ENCODE data around the gene SPAG7. TPM values are rescaled to one million over a fixed set of nuclear protein-coding genes. Genes with fewer than 3 reads are reported as not detected.

Gene SPAG7
- total RNA-seq, 1 donor from 2014 or later, result 40.7 TPM

GRCh38 chr17:4974115-4974670 lies 6.6 kb upstream of the SPAG7 start:
- DNase-seq, result no peak

GRCh38 chr17:4973256-4974114 lies 5.9 kb upstream of the SPAG7 start:
- DNase-seq, result no peak

- DNase-seq, result no peak
These were observed 5.1 kb upstream of the SPAG7 start for GRCh38 chr17:4972752-4973151.

- no peak for DNase-seq
These were observed 4.7 kb upstream of the SPAG7 start for GRCh38 chr17:4972322-4972721.

GRCh38 chr17:4971826-4972225 lies 4.2 kb upstream of the SPAG7 start:
- DNase-seq, result no peak

- no peak for DNase-seq
These were observed 2.7 kb upstream of the SPAG7 start for GRCh38 chr17:4970273-4970672.

GRCh38 chr17:4969551-4970173 lies 2.0 kb upstream of the SPAG7 start:
- no peak for DNase-seq

GRCh38 chr17:4969047-4969550 lies 1.5 kb upstream of the SPAG7 start:
- no peak for DNase-seq

- DNase-seq, result no peak
These were observed 949 bp upstream of the SPAG7 start for GRCh38 chr17:4968486-4969046.

- DNase-seq, result peak; percentile 100
These were observed 626 bp downstream of the SPAG7 start for GRCh38 chr17:4966844-4967538.

GRCh38 chr17:4965311-4965986 lies 2.2 kb downstream of the SPAG7 start:
- DNase-seq, result no peak

GRCh38 chr17:4960279-4960922 lies 7.2 kb downstream of the SPAG7 start:
- DNase-seq, result no peak

- no peak for DNase-seq
These were observed 8.2 kb downstream of the SPAG7 start for GRCh38 chr17:4959261-4959965.

GRCh38 chr17:4958102-4958501 lies 9.5 kb downstream of the SPAG7 start:
- DNase-seq, result no peak

- no peak for DNase-seq
These were observed 11.0 kb downstream of the SPAG7 start for GRCh38 chr17:4956493-4957061.

- DNase-seq, result no peak
These were observed 12.5 kb downstream of the SPAG7 start for GRCh38 chr17:4955091-4955490.

- DNase-seq, result no peak
These were observed 14.1 kb downstream of the SPAG7 start for GRCh38 chr17:4953451-4953961.

- DNase-seq, result no peak
These were observed 16.1 kb downstream of the SPAG7 start for GRCh38 chr17:4951486-4951885.

- DNase-seq, result no peak
These were observed 16.8 kb downstream of the SPAG7 start, which contains the start of gene ENO3 for GRCh38 chr17:4950746-4951204. Gene ENO3, plus strand, starts transcription at chr17:4951119. Its CDS starts 711 bp downstream, at chr17:4951830.

Measured in skin of body (tissue), 2 donors.